ENCODE data around the gene STAG1.

DNA sequence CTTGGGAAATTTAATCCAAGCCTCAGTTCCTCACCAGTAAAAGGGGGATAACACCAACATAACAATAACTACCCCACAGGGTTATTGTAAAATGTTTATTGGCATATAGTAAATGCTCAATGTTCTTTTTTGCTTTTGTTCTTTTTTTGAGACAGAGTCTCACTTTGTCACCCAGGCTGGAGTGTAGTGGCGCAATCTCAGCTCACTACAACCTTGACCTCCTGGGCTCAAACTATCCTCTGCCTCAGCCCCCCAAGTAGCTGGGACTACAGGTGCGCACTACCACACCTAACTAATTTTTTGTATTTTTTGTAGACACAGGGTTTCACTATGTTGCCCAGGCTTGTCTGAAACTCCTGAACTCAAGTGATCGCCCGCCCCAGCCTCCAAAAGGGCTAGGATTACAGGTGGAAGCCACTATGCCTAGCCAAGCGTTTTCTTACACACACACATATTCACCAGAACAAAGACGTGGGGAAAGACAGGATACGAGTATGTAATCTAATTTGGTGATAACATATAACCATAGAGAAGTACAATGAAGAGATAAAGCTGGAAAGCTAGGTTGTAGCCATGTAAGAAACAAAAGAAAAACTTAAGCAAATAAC, 11.7 kb downstream of the STAG1 start:
- TF ChIP-seq, protein P1, sequence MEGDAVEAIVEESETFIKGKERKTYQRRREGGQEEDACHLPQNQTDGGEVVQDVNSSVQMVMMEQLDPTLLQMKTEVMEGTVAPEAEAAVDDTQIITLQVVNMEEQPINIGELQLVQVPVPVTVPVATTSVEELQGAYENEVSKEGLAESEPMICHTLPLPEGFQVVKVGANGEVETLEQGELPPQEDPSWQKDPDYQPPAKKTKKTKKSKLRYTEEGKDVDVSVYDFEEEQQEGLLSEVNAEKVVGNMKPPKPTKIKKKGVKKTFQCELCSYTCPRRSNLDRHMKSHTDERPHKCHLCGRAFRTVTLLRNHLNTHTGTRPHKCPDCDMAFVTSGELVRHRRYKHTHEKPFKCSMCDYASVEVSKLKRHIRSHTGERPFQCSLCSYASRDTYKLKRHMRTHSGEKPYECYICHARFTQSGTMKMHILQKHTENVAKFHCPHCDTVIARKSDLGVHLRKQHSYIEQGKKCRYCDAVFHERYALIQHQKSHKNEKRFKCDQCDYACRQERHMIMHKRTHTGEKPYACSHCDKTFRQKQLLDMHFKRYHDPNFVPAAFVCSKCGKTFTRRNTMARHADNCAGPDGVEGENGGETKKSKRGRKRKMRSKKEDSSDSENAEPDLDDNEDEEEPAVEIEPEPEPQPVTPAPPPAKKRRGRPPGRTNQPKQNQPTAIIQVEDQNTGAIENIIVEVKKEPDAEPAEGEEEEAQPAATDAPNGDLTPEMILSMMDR (conservative IDR thresholded peaks at IDR 0.05 in 1 of 2, IDR thresholded peaks at IDR 0.05 in 1 of 2; ENCODE audit: extremely low read depth in 1 of 2, insufficient read depth in 1 of 2, low read depth in 1 of 2, low read length in 2 of 2): no peak
- TF ChIP-seq EZH2 (IDR thresholded peaks at IDR 0.05; ENCODE audit: borderline replicate concordance, low read length): no peak

Data from mammary epithelial cell (primary cell).